ENCODE measurements around the gene COX19.

COX19 gene

DNA sequence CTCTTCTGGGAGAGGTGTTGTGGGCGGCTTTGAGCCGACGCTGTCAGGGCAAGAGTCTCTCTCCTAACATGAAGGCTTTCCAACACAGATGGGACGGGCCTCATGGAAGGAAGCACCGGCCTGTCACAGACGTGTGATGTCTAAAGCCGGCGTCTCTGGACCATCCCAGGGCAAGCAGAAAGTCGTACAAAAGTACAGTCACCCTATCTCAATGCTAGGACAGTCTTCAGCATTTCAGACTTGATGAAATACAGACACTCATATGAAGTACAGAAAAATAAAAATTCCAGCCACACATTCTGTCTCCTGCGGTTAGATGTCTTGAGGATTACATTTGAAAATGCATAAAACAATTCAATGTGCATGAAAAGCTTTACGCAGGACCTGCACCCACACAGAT, 38.2 kb upstream of the COX19 start:
- ChIA-PET CTCF (no interaction called here), POLR2A (no interaction called here)
- DNase-seq (ENCODE audit: extremely low spot score) = no peak
- TF ChIP-seq, protein P1, sequence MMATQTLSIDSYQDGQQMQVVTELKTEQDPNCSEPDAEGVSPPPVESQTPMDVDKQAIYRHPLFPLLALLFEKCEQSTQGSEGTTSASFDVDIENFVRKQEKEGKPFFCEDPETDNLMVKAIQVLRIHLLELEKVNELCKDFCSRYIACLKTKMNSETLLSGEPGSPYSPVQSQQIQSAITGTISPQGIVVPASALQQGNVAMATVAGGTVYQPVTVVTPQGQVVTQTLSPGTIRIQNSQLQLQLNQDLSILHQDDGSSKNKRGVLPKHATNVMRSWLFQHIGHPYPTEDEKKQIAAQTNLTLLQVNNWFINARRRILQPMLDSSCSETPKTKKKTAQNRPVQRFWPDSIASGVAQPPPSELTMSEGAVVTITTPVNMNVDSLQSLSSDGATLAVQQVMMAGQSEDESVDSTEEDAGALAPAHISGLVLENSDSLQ (IDR thresholded peaks at IDR 0.05) = no peak
- TF ChIP-seq FOXA1 (IDR thresholded peaks at IDR 0.05) (no peak), SP1 (IDR thresholded peaks at IDR 0.05) (no peak), HDGF (IDR thresholded peaks at IDR 0.05; ENCODE audit: borderline replicate concordance) (no peak), SUZ12 (IDR thresholded peaks at IDR 0.05) (no peak), ELF4 (IDR thresholded peaks at IDR 0.05) (no peak), BHLHE40 (IDR thresholded peaks at IDR 0.05; ENCODE audit: borderline replicate concordance) (no peak), FOXK2 (IDR thresholded peaks at IDR 0.05) (no peak), LEF1 (IDR thresholded peaks at IDR 0.05; ENCODE audit: borderline replicate concordance) (no peak), TARDBP (IDR thresholded peaks at IDR 0.05) (no peak)

DNA sequence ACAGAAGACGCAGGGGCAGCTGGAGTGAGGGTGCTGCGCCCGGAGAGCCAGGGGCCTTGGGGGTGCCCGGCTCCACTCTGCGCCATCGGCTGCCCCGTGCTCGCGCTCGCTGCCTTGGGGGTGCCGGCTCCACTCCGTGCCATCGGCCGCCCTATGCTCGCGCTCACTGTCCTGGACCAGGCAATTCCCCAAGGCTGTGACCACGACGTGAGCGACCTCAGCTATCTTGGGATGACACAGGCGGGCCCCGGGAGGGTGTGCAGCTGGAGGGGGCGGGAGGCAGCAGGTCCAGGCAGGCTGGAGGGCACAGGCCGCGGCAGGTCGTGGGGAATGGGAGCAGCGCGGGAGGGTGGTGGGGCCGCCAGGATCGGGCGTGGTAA, 37.4 kb upstream of the COX19 start:
- no peak for DNase-seq (ENCODE audit: extremely low spot score)
- ChIA-PET POLR2A (no interaction called here), CTCF (no interaction called here)
- no peak for TF ChIP-seq ARNT (IDR thresholded peaks at IDR 0.05)
- TF ChIP-seq FOXK2 (IDR thresholded peaks at IDR 0.05) = no peak
- no peak for TF ChIP-seq ZNF384 (IDR thresholded peaks at IDR 0.05)

DNA sequence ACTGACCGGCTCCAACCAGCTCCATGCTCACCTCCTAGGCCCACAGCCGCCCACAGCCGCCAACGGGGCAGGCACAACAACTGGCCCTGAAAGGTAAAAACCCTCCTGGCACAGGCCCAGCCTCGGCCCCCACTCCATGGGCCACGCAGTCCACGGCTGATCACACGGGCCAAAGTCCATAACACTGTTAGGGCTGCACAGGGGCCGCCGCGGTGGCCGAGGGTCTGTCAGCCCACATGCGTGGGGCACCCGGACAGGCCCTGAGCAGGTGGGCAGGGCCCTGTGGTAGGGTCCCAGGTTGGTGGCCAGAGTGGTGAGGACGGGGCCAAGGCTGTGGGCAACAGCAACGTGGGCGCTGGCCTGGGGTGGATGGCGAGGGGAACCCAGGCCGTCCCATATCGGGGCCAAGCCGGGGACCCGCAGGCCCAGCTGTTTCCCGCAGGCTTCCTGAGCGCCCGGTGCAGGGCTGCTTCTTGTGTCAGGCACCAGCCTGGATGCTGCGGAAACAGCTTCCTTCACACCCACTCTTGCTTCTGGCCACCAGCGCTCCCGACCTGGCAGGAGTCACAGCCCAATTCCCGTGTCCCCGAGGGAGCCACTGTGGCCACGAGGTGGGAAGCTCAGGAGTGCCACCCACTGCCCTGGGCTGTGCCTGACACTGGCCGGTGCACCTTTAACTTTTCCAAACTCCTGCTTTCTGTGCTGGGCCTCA, 36.8 kb upstream of the COX19 start:
- ChIA-PET CTCF (no interaction called here), POLR2A (no interaction called here)
- no peak for TF ChIP-seq ARNT (IDR thresholded peaks at IDR 0.05)
- no peak for TF ChIP-seq BHLHE40 (IDR thresholded peaks at IDR 0.05; ENCODE audit: borderline replicate concordance)
- no peak for TF ChIP-seq HDGF (IDR thresholded peaks at IDR 0.05; ENCODE audit: borderline replicate concordance)
- TF ChIP-seq FOXM1 (IDR thresholded peaks at IDR 0.05; ENCODE audit: borderline replicate concordance) = no peak
- no peak for TF ChIP-seq FOXK2 (IDR thresholded peaks at IDR 0.05)
- TF ChIP-seq CTBP1 (IDR thresholded peaks at IDR 0.05; ENCODE audit: borderline replicate concordance) = no peak
- no peak for TF ChIP-seq L3MBTL2 (conservative IDR thresholded peaks at IDR 0.05)
- TF ChIP-seq, protein P1 (IDR thresholded peaks at IDR 0.05) = no peak
- no peak for TF ChIP-seq ZNF384 (IDR thresholded peaks at IDR 0.05)
- no peak for TF ChIP-seq SUZ12 (IDR thresholded peaks at IDR 0.05)
- TF ChIP-seq NFRKB (IDR thresholded peaks at IDR 0.05) = no peak
- TF ChIP-seq SP1 (IDR thresholded peaks at IDR 0.05) = no peak
- TF ChIP-seq ELF4 (IDR thresholded peaks at IDR 0.05) = no peak
- TF ChIP-seq FOXA1 (IDR thresholded peaks at IDR 0.05) = no peak
- no peak for TF ChIP-seq TARDBP (IDR thresholded peaks at IDR 0.05)
- no peak for TF ChIP-seq LEF1 (IDR thresholded peaks at IDR 0.05; ENCODE audit: borderline replicate concordance)
- DNase-seq (ENCODE audit: extremely low spot score) = no peak

DNA sequence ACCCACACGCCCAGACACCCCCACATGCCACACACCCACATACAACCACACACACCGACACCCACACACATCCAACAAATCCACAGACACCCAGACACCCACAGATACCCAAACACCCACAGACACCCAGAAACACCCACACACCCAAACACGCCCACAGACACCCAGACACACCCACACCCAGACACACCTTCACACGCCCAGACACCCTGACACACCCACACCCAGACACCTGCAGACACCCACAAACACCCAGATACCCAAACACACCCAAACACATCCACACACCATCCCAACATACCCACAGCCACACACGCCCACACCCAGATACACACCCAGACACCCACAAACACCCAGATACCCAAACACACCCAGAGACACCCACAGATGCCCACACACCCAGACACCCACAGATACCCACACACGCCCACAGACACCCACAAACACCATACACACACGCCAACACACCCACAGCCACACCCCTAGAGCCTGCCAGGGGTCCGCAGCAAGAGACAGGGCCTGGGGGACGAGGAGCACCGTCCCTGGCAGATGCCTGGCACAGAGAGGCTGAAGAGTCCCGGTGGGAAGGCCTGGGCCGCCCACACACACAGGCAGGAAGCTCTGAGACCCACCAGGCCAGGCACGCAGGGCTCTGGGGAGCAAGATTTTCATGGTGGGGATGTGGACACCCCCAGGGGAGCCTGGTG, 36.1 kb upstream of the COX19 start:
- ChIA-PET CTCF (no interaction called here), POLR2A (no interaction called here)
- TF ChIP-seq HDGF (IDR thresholded peaks at IDR 0.05; ENCODE audit: borderline replicate concordance) (no peak), LEF1 (IDR thresholded peaks at IDR 0.05; ENCODE audit: borderline replicate concordance) (no peak)
- DNase-seq (ENCODE audit: extremely low spot score) = no peak

DNA sequence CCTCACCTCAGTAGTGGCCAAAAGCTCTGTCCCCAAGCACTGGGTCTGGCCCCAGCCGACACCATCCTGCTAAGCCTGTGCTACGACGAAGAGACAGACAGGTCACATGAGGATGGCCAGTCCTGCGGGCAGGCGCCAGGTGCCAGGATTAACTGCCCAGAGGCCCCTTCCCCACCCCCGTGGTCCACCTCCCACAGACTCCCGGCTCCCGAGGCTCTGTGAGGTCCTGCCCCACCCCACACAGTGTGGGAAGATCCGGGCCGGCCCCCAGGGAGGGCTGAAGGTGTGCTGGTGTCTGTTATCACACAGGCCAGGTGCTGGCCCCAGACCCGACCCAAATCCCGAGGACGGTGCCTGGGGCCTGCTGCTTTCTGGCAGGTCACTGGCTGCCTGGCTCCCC, 34.9 kb upstream of the COX19 start:
- no peak for DNase-seq (ENCODE audit: extremely low spot score)
- POLR2A ChIA-PET = no interaction called here
- CTCF ChIA-PET = no interaction called here
- TF ChIP-seq FOXK2 (IDR thresholded peaks at IDR 0.05) (no peak), L3MBTL2 (conservative IDR thresholded peaks at IDR 0.05) (no peak), ZNF384 (IDR thresholded peaks at IDR 0.05) (no peak), SUZ12 (IDR thresholded peaks at IDR 0.05) (no peak), ARNT (IDR thresholded peaks at IDR 0.05) (no peak), NFRKB (IDR thresholded peaks at IDR 0.05) (no peak), FOXA1 (IDR thresholded peaks at IDR 0.05) (no peak)

DNA sequence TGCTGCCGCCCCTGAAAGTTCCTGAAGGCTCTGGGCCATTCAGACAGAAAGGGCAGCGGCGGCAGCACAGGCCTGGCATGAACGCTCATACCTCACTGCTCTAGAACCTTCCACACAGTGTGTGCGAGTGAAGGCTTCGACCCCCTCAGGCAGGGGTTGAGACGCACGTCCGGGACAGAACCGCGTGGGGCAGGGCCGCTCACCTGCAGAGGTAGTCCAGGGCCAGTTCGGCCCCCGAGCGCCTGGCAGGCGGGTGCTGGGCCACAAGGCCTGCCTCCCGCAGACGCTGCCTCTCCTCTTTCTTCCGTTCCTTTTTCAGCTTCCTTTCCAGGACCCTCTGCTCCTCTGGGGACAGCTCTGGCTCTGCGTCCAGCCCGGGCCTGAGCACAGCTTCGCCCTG, 34.4 kb upstream of the COX19 start:
- DNase-seq (ENCODE audit: extremely low spot score) = no peak
- TF ChIP-seq ELF4 (IDR thresholded peaks at IDR 0.05) (no peak), FOXM1 (IDR thresholded peaks at IDR 0.05; ENCODE audit: borderline replicate concordance) (no peak), SP1 (IDR thresholded peaks at IDR 0.05) (no peak), FOXK2 (IDR thresholded peaks at IDR 0.05) (no peak), HDGF (IDR thresholded peaks at IDR 0.05; ENCODE audit: borderline replicate concordance) (no peak), BHLHE40 (IDR thresholded peaks at IDR 0.05; ENCODE audit: borderline replicate concordance) (no peak), ZNF384 (IDR thresholded peaks at IDR 0.05) (no peak), L3MBTL2 (conservative IDR thresholded peaks at IDR 0.05) (no peak)
- TF ChIP-seq, protein P1 (IDR thresholded peaks at IDR 0.05) = no peak
- CTCF ChIA-PET = no interaction called here
- POLR2A ChIA-PET = no interaction called here

Data from HEK293T (cell line).